Nucleus accumbens (tissue), 56 donors: Measurements from ENCODE around the gene FBXO44.

Experiments used
- DNase-seq, 56 donors: peaks; one replicate each; lab custom pipeline; 2025; lab: John Stamatoyannopoulos, UW

The FBXO44 gene

DNA sequence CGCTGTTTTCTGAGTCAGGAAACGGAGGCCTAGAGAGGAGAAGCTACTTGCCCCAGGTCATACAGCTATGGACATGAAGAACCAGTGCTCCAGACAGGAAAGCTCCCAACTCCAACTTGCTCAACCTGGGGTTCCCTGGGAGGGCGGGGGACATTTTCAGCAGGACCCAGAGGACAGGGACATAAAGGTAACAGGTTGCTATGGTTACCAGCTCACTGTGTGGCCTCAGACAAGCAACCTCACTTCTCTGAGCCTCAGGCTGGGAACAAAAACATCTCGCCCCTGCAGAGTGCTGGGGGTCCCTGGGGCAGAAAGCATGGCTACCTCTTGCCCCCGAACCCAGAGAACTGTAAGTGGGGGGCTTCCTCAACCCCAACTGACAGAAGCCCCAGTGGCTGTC, 16.6 kb upstream of the FBXO44 start:
- no peak for DNase-seq

DNA sequence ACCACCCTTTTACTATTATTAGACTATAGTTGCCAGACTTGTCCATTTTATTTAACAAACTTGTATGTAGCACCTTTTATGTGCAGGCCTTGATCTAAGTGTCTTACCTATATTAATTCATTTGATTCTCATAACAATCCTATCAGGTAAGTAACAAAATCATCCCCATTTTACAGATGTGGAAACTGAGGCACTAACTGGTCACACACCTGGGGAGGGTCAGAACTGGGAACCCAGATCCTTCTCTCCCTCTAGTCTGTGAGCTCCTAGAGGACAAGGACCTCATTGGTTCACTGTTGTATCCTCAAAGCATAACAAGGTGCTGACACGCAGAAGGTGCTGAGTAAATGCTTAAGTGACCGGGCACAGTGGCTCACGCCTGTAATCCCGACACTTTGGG, 15.3 kb upstream of the FBXO44 start:
- DNase-seq: no peak

GRCh38 chr1:11640101-11640500, 14.6 kb upstream of the FBXO44 start:
- DNase-seq: no peak

DNA sequence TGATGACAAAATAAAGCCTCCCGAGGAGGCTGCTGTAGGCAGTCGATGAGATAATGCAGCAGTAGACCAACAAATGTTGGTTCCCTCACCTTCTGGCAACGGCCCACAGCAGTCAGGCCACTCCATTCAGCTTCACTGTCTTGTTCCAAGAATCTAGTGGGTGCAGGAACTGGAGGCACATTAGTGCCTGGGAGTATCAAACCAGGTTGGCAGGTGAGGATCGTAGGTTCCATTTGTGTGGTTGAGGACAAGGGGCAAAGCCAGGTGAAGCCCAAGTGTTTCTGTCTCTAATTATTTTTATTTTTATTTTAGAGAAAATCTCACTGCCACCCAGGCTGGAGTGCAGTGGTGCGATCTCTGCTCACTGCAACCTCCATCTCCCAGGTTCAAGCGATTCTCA, 13.7 kb upstream of the FBXO44 start:
- DNase-seq: no peak

DNA sequence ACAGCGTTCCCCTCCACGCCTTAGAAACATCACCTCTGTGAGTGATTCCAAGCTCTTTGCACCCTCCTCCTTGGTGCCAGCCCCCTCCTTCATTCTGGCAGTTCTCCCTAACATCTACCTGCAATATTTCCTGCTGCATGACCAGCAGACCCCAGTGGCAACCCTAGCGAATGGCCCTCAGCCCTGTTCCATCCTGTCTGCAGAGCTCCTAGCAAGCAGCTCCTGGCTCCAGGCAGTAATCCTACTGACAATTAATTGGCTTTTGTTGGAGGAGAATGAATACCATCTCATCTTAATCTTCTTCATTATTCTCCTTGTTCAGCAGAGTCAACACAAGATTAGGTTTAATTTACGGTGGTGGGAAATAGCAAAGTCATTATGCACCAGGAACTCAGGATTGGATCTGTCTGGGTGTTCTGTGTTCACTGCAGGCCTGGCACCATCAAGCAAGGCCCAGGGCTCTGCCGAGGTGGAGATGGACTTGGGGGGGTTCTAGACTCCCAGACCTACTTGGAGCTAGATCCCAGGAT, 12.8 kb upstream of the FBXO44 start:
- no peak for DNase-seq

DNA sequence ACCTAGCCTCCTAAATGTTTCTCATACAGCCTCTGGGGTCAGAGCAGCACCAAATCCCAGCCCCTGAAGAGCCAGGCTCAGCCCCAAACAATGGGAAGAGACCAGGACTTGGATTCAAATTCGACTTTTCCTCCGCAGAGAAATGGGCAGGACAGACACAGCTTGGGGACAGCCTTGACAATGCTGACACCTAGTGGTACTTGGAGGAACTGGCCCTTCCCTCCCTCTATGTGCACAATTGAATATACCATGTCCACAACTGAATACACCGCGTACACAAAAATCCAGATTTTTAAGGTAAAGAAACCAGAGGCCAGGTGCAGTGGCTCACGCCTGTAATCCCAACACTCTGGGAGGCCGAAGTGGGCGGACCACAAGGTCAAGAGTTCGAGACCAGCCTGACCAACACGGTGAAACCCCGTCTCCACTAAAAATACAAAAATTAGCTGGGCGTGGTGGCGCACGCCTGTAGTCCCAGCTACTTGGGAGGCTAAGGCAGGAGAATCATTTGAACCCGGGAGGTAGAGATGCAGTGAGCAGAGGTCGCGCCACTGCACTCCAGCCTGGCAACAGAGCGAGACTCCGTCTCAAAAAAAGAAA, 12.2 kb upstream of the FBXO44 start:
- DNase-seq: peak in 42 of 56 donors; percentile 8 to 87 (median 36)

GRCh38 chr1:11643782-11644181, 10.9 kb upstream of the FBXO44 start:
- DNase-seq: no peak

GRCh38 chr1:11645270-11645669, 9.4 kb upstream of the FBXO44 start:
- no peak for DNase-seq

GRCh38 chr1:11645670-11646265, 8.9 kb upstream of the FBXO44 start:
- DNase-seq: peak in 51 of 56 donors; percentile 22 to 93 (median 63)

GRCh38 chr1:11646317-11646716, 8.4 kb upstream of the FBXO44 start:
- no peak for DNase-seq

- DNase-seq: no peak
Measured at GRCh38 chr1:11647333-11647732, 7.3 kb upstream of the FBXO44 start.

DNA sequence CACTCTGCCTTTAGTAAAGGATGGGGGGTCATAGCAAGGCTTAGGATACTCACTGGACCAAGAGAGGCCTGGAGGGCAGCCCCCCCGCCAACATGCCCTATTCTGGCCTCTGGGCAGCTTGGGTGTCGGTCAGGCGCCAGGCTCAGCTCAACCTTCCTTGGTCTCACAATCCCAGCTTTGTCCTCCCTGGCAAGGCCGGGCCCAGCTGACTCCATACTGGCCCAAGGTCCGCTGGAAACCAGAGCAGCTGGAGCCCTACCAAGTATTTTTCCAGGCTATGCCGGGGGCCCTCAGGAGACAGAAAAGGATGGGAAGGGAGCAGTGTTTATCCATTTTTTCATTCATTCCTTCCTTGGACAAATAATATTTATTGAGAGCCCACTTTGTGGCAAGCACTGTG, 6.6 kb upstream of the FBXO44 start:
- peak in 55 of 56 donors; percentile 30 to 97 (median 88) for DNase-seq

DNA sequence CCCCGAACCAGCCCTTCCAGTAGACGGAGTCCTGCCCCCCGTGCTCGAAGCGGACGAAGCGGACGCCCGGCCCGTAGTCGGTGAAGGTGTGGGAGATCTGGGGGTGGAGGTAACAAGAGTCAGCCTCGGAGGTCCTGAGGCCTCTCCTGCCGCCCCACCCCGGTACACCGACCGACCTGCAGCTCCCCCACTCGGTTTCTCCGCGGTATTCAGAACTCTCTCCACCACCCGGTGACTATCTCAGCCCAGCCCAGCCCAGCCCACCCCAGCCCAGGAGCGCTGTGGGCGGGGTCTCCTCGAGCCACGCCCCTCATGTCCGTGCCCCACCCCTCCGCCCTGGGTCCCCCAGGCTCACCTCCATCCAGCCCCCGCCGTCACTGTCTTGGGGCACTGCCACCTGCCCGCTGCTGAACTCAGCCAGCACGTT, 5.9 kb upstream of the FBXO44 start:
- peak in 15 of 56 donors; percentile 19 to 56 (median 33) for DNase-seq

DNA sequence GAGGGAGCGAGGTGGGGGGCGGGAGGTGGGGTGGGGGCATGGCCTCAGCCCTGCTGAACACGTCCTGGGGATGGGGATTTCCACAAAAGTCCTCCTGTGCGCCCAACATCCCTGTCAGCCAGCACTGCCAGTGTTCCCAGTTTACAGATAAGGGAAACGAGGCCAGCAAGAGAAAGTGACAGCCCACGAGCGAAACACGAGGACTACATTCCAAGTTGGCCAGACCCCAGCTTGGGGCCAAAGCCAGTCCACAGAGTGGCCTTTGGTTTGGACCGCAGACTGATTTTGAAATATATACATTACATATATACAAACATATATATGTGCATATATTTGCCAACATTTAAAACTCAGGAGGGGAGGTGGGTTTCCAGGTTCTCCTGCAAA, 5.4 kb upstream of the FBXO44 start:
- DNase-seq: no peak

- peak in 14 of 56 donors; percentile 7 to 65 (median 30) for DNase-seq
Measured at GRCh38 chr1:11649624-11650330, 4.9 kb upstream of the FBXO44 start.

DNA sequence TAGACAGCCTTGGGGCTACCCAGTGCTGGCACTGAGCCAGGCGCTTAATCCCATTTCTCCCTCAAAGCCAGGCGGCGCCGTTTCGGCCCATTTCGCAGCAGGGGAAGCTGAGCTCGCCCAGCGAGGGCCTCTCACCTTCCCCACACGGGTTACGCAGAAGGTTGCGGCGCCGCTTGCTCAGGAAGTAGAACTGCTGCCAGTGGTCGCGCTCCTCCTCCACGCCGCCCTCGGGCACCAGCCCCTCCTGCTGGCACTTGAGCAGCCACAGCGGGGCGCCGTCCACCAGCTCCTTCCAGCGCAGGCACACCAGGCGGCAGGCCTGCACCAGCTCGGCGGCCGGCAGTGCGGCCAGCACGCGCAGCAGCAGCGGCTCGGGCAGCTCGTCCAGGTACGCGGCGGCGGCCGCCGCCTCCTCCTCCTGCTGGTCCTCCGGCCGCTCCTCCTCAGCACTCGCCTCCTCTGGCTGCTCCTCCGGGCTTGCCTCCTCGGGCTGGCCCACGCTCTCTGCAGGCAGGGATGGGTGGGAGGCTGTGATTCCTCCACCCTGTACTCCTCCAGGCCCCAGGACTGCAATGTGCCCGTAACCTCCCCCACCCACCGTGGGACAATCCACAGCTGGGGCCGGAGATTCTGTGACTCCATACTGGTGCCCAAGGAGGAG, 4.2 kb upstream of the FBXO44 start:
- DNase-seq: peak in 47 of 56 donors; percentile 20 to 81 (median 44)

DNA sequence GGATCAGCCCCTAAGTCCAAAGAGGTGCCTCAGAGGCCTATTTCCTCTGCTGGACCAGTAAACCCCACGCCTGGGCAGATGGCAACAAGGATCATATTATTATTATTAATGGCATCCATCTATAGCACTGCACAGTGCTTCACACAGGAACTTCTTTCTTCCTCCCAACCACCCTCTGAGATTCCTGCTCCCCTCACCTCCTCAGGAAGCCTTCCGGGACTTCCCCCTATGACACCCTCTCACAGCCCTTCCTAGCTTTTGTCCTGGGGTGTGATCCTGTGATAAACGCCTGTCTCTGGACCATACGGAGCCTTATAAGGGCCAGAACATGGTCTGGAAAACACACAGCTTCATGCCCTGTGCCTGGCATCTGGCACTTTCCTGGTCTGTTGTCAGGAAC, 3.7 kb upstream of the FBXO44 start:
- no peak for DNase-seq

DNA sequence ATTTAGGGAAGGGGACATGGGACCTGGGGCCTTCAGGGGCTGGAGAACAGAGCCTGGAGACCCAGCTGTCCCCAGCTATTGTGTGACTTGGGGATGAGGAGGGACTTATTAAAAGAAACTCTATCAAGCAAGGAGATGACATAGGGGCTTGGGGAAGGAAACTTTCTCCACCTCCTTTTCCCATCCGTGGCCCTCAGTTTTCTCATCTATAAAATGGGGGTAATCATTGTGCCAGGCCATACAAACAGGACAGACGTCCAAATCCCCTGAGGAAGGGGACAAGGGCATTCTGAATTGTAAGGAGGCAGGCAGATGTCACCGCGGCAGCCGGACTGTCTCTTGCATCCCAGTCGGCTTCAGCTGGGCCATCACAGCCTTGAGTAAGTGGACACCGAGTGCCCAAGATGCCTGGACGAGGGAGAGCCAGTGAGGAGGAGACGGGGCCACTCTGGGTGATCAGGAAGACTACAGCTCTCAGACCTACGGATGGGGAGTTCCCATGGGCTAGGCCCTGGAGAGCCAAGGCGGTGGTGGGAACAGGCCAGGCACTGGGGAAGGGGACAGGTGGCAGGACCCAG, 2.4 kb upstream of the FBXO44 start:
- no peak for DNase-seq

GRCh38 chr1:11653101-11653860, 1.4 kb upstream of the FBXO44 start:
- peak in 3 of 56 donors; percentile 20 to 32 (median 22) for DNase-seq

DNA sequence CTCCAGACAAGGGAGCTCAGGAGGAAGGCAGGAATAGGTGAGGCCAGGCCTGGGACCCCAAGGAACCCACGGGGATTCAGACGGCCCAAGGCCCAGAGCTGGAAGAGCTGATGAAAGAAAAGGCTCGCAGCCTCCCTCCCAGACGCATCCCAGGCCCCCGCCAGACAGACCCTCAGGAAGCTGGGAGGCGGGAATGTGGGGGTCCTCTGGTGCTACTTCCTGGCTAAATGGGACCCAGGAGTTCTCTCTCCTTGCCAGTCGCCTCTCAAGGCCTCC, 878 bp upstream of the FBXO44 start:
- no peak for DNase-seq
